ENCODE results near the gene CHST15. TPM values are rescaled to one million over a fixed set of nuclear protein-coding genes. Genes with fewer than 3 reads are reported as not detected.

The CHST15 gene
- total and polyA plus RNA-seq, 2 of the 13 experiments (the other 11 are each of a cell fraction or from before 2014, with no cell fraction given), result 1.4 to 94.7 TPM

DNA sequence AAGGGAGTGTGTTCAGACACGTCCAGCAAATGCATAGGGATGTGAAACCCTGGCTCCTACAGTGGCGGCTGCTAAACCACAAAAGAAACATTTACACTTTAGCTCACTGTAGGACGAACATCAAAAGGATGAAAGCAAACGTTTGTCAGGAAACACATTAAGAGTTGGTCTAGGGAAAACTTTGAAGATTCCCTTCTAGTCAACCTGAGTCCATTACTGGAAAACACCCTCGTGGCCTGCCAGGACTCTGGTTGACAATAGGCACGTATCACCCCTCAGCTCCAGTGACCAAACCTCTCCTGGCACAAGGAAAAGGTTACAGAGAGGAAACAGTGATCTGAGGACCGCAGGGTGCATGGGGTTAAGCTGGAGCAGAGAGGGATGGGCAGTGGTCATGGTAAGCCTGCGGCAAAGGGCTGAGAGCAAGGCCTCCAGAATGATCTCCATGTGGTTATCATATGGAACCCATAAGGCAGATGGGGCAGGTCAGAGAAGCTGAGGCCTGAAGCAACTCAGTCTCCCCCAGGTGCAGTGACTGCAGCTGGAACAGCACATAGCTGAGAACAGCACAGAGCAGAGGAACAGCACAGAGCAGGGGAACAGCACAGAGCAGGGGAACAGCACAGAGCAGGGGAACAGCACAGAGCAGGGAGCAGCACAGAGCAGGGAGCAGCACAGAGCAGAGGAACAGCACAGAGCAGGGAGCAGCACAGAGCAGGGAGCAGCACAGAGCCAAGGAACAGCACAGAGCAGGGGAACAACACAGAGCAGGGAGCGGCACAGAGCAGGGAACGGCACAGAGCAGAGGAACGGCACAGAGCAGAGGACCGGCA lies 49.9 kb downstream of the CHST15 start (continued):
- TF ChIP-seq NR2F2 (IDR thresholded peaks at IDR 0.05; ENCODE audit: borderline replicate concordance, low read depth) (peak; percentile 73; the same call in 1 of the 2 replicates), SOX13 (IDR thresholded peaks at IDR 0.05) (peak; percentile 36; the same call in 1 of the 2 replicates), SOX13 (CRISPR knock-in tag; conservative IDR thresholded peaks at IDR 0.05 in 1 of 2, IDR thresholded peaks at IDR 0.05 in 1 of 2) (peak in 1 of 2 experiments; percentile 93; a peak in 2 of 4 replicates), RBM22 (optimal IDR thresholded peaks at IDR 0.05; ENCODE audit: low read length) (no peak), NR2F6 (IDR thresholded peaks at IDR 0.05) (peak; percentile 85), NR2F6 (CRISPR knock-in tag; IDR thresholded peaks at IDR 0.05) (peak; percentile 91), ZBTB1 (CRISPR knock-in tag; IDR thresholded peaks at IDR 0.05; ENCODE audit: borderline replicate concordance) (no peak), RAD51 (IDR thresholded peaks at IDR 0.05; ENCODE audit: borderline replicate concordance) (no peak), PITX1 (CRISPR knock-in tag; IDR thresholded peaks at IDR 0.05) (peak; percentile 89), NFIC (IDR thresholded peaks at IDR 0.05; ENCODE audit: low read length) (peak; percentile 87), ZFAT (CRISPR knock-in tag; conservative IDR thresholded peaks at IDR 0.05) (no peak), HES4 (CRISPR knock-in tag; IDR thresholded peaks at IDR 0.05; ENCODE audit: borderline replicate concordance) (no peak; the same call in 1 of the 2 replicates), ZNF629 (CRISPR knock-in tag; conservative IDR thresholded peaks at IDR 0.05) (peak; percentile 45), GABPA (IDR thresholded peaks at IDR 0.05; ENCODE audit: low read depth, low read length) (no peak), GABPA (CRISPR knock-in tag; IDR thresholded peaks at IDR 0.05; ENCODE audit: low read depth) (peak; percentile 57; the same call in 1 of the 2 replicates), ZC3H13 (CRISPR knock-in tag; IDR thresholded peaks at IDR 0.05) (peak; percentile 86), MIER3 (CRISPR knock-in tag; IDR thresholded peaks at IDR 0.05; ENCODE audit: borderline replicate concordance) (no peak; the same call in 1 of the 2 replicates), PHF20 (CRISPR knock-in tag; IDR thresholded peaks at IDR 0.05) (0 out of 2 replicates have a peak, but pooled peaks have one; percentile 40), CENPT (CRISPR knock-in tag; IDR thresholded peaks at IDR 0.05; ENCODE audit: low read depth) (peak; percentile 88; the same call in 1 of the 2 replicates), RXRB (CRISPR knock-in tag; IDR thresholded peaks at IDR 0.05; ENCODE audit: borderline replicate concordance) (peak; percentile 96), GATAD2A (CRISPR knock-in tag; IDR thresholded peaks at IDR 0.05) (peak; percentile 87)
- TF ChIP-seq, protein P1, sequence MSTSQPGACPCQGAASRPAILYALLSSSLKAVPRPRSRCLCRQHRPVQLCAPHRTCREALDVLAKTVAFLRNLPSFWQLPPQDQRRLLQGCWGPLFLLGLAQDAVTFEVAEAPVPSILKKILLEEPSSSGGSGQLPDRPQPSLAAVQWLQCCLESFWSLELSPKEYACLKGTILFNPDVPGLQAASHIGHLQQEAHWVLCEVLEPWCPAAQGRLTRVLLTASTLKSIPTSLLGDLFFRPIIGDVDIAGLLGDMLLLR (CRISPR knock-in tag; IDR thresholded peaks at IDR 0.05), result peak; percentile 45; the same call in 1 of the 2 replicates
- TF ChIP-seq, protein P2, sequence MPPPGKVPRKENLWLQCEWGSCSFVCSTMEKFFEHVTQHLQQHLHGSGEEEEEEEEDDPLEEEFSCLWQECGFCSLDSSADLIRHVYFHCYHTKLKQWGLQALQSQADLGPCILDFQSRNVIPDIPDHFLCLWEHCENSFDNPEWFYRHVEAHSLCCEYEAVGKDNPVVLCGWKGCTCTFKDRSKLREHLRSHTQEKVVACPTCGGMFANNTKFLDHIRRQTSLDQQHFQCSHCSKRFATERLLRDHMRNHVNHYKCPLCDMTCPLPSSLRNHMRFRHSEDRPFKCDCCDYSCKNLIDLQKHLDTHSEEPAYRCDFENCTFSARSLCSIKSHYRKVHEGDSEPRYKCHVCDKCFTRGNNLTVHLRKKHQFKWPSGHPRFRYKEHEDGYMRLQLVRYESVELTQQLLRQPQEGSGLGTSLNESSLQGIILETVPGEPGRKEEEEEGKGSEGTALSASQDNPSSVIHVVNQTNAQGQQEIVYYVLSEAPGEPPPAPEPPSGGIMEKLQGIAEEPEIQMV (CRISPR knock-in tag; IDR thresholded peaks at IDR 0.05; ENCODE audit: low read depth), result 0 out of 2 replicates have a peak, but pooled peaks have one; percentile 47
- TF ChIP-seq, protein P3, sequence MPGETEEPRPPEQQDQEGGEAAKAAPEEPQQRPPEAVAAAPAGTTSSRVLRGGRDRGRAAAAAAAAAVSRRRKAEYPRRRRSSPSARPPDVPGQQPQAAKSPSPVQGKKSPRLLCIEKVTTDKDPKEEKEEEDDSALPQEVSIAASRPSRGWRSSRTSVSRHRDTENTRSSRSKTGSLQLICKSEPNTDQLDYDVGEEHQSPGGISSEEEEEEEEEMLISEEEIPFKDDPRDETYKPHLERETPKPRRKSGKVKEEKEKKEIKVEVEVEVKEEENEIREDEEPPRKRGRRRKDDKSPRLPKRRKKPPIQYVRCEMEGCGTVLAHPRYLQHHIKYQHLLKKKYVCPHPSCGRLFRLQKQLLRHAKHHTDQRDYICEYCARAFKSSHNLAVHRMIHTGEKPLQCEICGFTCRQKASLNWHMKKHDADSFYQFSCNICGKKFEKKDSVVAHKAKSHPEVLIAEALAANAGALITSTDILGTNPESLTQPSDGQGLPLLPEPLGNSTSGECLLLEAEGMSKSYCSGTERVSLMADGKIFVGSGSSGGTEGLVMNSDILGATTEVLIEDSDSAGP (CRISPR knock-in tag; IDR thresholded peaks at IDR 0.05; ENCODE audit: borderline replicate concordance), result peak; percentile 84
- TF ChIP-seq, protein P4, sequence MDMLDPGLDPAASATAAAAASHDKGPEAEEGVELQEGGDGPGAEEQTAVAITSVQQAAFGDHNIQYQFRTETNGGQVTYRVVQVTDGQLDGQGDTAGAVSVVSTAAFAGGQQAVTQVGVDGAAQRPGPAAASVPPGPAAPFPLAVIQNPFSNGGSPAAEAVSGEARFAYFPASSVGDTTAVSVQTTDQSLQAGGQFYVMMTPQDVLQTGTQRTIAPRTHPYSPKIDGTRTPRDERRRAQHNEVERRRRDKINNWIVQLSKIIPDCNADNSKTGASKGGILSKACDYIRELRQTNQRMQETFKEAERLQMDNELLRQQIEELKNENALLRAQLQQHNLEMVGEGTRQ (IDR thresholded peaks at IDR 0.05; ENCODE audit: low read depth, low read length), result no peak
- TF ChIP-seq, protein P4 (CRISPR knock-in tag; IDR thresholded peaks at IDR 0.05; ENCODE audit: borderline replicate concordance), result peak; percentile 33; the same call in 1 of the 2 replicates

All from HepG2 (cell line).